Trophoblast cell (in vitro differentiated cells and primary cell): ENCODE results near the gene ELP4.

ENCODE experiments used
- DNase-seq, 2 donors: peaks; one replicate each; pipeline ENCODE4 v3.0.0-alpha.2; 2016
- H2AFZ ChIP-seq: 2 replicates; pipeline ENCODE4 v1.6.1; 2013; ENCODE audit warnings: low read length, moderate library complexity, mild to moderate bottlenecking; ENCODE audit not compliant: insufficient read depth, poor library complexity
- H2AK5ac ChIP-seq: 2 replicates; pipeline ENCODE4 v1.6.1; 2013; ENCODE audit warnings: mild to moderate bottlenecking, low read length
- H2BK120ac ChIP-seq: 2 replicates; pipeline ENCODE4 v1.6.1; 2013; ENCODE audit warnings: low read length, mild to moderate bottlenecking, moderate library complexity; ENCODE audit not compliant: insufficient read depth, poor library complexity
- H2BK12ac ChIP-seq: 2 replicates; pipeline ENCODE4 v1.6.1; 2013; ENCODE audit warnings: mild to moderate bottlenecking, low read length, moderate library complexity
- H2BK5ac ChIP-seq: 2 replicates; pipeline ENCODE4 v1.6.1; 2013; ENCODE audit warnings: low read length, low read depth, moderate library complexity, mild to moderate bottlenecking; ENCODE audit not compliant: poor library complexity
- H3K14ac ChIP-seq: 2 replicates; pipeline ENCODE4 v1.6.1; 2013; ENCODE audit warnings: mild to moderate bottlenecking, low read length
- H3K18ac ChIP-seq: 2 replicates; pipeline ENCODE4 v1.6.1; 2013; ENCODE audit warnings: mild to moderate bottlenecking, low read length
- H3K23ac ChIP-seq: 2 replicates; pipeline ENCODE4 v1.6.1; 2013; ENCODE audit warnings: low read length
- H3K27ac ChIP-seq: 2 replicates; pipeline ENCODE4 v1.5.1; 2013; ENCODE audit warnings: low read depth, mild to moderate bottlenecking, inconsistent platforms, low read length, moderate library complexity
- H3K27me3 ChIP-seq: 2 replicates; pipeline ENCODE4 v1.6.1; 2013; ENCODE audit warnings: inconsistent platforms, mild to moderate bottlenecking, low read length, moderate library complexity; ENCODE audit not compliant: insufficient read depth
- H3K36me3 ChIP-seq, 2 experiments: 1 replicate in 1 of 2; 2 replicates in 1 of 2; pipeline ENCODE4 v1.6.1; 2013; ENCODE audit warnings: low read length in 2 of 2, mild to moderate bottlenecking in 2 of 2, moderate library complexity in 1 of 2; ENCODE audit not compliant: insufficient read depth in 2 of 2, control insufficient read depth in 1 of 2
- H3K4ac ChIP-seq: 2 replicates; pipeline ENCODE4 v1.6.1; 2013; ENCODE audit warnings: low read depth, mild to moderate bottlenecking, low read length, moderate library complexity
- H3K4me1 ChIP-seq, 2 experiments: 1 replicate in 1 of 2; 2 replicates in 1 of 2; pipeline ENCODE4 v1.6.1; 2013; ENCODE audit warnings: low read length in 2 of 2, mild to moderate bottlenecking in 2 of 2, moderate library complexity in 1 of 2; ENCODE audit not compliant: insufficient read depth in 2 of 2, control insufficient read depth in 1 of 2
- H3K4me2 ChIP-seq: 2 replicates; pipeline ENCODE4 v1.6.1; 2013; ENCODE audit warnings: inconsistent platforms, mild to moderate bottlenecking, low read length, moderate library complexity
- H3K4me3 ChIP-seq: 2 replicates; pipeline ENCODE4 v1.5.1; 2013; ENCODE audit warnings: mild to moderate bottlenecking, low read depth, low read length, inconsistent platforms
- H3K79me1 ChIP-seq: one replicate; pipeline ENCODE4 v1.6.1; 2013; ENCODE audit warnings: low read length
- H3K79me2 ChIP-seq: 2 replicates; pipeline ENCODE4 v1.6.1; 2013; ENCODE audit warnings: low read length, mild to moderate bottlenecking; ENCODE audit not compliant: control insufficient read depth, insufficient read depth, poor library complexity
- H3K9ac ChIP-seq: 2 replicates; pipeline ENCODE4 v1.6.1; 2013; ENCODE audit warnings: mild to moderate bottlenecking, low read length
- H3K9me3 ChIP-seq: 2 replicates; pipeline ENCODE4 v1.6.1; 2013; ENCODE audit warnings: low read depth, mild to moderate bottlenecking, control low read depth, inconsistent platforms, low read length; ENCODE audit not compliant: insufficient read depth
- H4K12ac ChIP-seq: 2 replicates; pipeline ENCODE4 v1.6.1; 2013; ENCODE audit warnings: low read depth, mild to moderate bottlenecking, low read length, moderate library complexity
- H4K8ac ChIP-seq: 2 replicates; pipeline ENCODE4 v1.6.1; 2013; ENCODE audit warnings: low read depth, mild to moderate bottlenecking, low read length, moderate library complexity
- H4K91ac ChIP-seq: one replicate; pipeline ENCODE4 v1.6.1; 2013; ENCODE audit warnings: low read depth, mild to moderate bottlenecking, low read length, moderate library complexity
- WGBS: extraction: QIAGEN DNeasy Blood & Tissue Kit; methylation state at CpG from one replicate; pipeline ENCODE4 v1.1.7; 2013; ENCODE audit warnings: missing lambda C conversion rate; ENCODE audit not compliant: insufficient read length, insufficient coverage; ENCODE audit errors: extremely low coverage; 5-methylcytosine and 5-hydroxymethylcytosine counted together

ELP4 gene

GRCh38 chr11:31808721-31809540, 299.4 kb downstream of the ELP4 start:
- Histone ChIP-seq H2BK5ac (no peak overlapping the region), H2BK120ac (no peak overlapping the region), H2BK12ac (no peak overlapping the region), H3K9ac (no peak overlapping the region), H3K4me2 (no peak overlapping the region), H4K8ac (no peak overlapping the region), H3K36me3 (no peaks in the 10 kb centered on the region), H3K4me3 (no peak overlapping the region), H3K14ac (no peak overlapping the region), H2AK5ac (no peak overlapping the region), H3K4me1 (peaks cover 26 to 29% of the 10 kb centered on the region in 2 experiments), H3K4ac (no peak overlapping the region), H3K79me1 (no peaks in the 10 kb centered on the region), H3K79me2 (no peaks in the 10 kb centered on the region), H3K27ac (no peak overlapping the region), H4K12ac (no peak overlapping the region), H2AFZ (no peak overlapping the region), H3K27me3 (peaks cover 96% of the 10 kb centered on the region), H3K18ac (no peak overlapping the region), H3K9me3 (peaks cover 4% of the 10 kb centered on the region), H4K91ac (no peak overlapping the region), H3K23ac (no peak overlapping the region)
- no peak for DNase-seq
- no CpG with 5 or more reads among the region's 21 CpGs for WGBS

DNA sequence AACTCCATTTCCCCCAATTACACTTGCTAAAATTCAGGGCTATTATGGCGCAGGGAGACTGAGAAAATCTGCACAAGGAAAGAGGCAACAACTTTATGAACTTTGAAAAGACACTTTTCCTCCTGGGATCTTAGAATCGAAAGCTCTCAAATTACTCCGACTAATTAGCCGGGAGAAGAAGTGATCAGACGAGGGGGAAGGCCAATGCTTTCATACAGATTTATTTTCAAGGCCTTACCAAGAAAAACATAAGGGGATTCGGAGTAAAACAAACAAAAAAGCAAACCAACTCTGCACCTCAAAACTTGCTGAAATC, 299.9 kb downstream of the ELP4 start:
- Histone ChIP-seq H3K4me2 (no peak overlapping the region), H4K91ac (no peak overlapping the region), H2BK12ac (no peak overlapping the region), H3K4me3 (no peak overlapping the region), H4K8ac (no peak overlapping the region), H3K4ac (no peak overlapping the region), H3K9ac (no peak overlapping the region), H3K14ac (no peak overlapping the region), H3K18ac (no peak overlapping the region), H3K79me2 (no peaks in the 10 kb centered on the region), H4K12ac (no peak overlapping the region), H2AFZ (no peak overlapping the region), H3K27me3 (peaks cover 96% of the 10 kb centered on the region), H2AK5ac (no peak overlapping the region), H3K36me3 (no peaks in the 10 kb centered on the region), H3K79me1 (no peaks in the 10 kb centered on the region), H2BK5ac (no peak overlapping the region), H3K4me1 (peaks cover 23 to 26% of the 10 kb centered on the region in 2 experiments), H3K9me3 (peaks cover 6% of the 10 kb centered on the region), H3K23ac (no peak overlapping the region), H3K27ac (no peak overlapping the region), H2BK120ac (no peak overlapping the region)
- DNase-seq: no peak
- WGBS: no CpG with 5 or more reads among the region's 6 CpGs

DNA sequence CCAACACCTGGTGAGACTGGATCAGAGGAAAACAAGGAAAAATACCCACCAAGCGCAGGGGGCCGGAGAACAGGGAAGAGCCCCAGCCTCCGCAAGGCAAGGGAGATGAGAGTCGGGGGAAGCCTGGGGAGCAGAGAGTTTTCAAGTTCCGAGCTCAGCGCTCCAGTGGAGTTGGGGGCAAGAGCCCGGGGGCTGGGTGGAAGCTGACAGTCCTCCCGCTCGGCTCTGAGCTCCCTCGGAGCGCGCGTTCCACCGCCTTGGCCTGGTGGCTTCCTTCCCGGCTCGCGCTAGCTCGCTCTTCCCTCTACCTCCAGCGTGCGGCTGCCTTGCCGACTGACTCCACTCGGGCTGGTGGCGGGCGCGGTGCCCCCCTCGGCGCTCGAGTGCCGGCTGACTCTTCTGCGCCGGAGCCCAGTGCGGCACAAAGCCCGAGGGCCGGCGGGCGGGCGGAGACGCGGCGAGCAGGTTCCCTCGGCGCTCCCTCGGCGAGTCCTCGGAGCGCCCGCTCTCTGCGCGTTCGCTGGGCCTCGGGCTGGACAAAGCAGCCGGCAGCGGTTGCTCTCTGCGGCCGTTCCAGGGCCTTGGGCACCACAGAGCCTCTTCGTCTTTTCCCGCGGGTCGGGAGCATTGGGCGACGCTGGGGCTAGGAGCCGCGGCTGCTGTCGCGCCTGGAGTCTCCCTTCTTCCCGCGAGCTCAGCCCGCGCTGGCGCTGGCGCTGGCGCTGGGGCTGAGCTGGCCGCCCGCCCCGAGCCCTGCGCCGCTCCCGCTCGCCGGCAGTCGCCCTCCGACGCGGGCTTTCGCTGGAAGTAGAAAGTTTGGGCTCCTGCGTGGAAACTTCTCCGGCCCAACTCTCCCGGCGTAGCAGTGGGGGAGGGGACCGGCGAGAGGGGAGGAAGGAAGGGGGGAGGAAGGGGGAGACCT, 300.6 kb downstream of the ELP4 start:
- WGBS: no CpG with 5 or more reads among the region's 91 CpGs
- peak overlapping the region; percentile 66 for H3K4me2 ChIP-seq
- no peak overlapping the region for H4K8ac ChIP-seq
- H3K18ac ChIP-seq: no peak overlapping the region
- H2BK12ac ChIP-seq: no peak overlapping the region
- peak overlapping the region; percentile 23 for H2AFZ ChIP-seq
- peaks cover 17 to 26% of the 10 kb centered on the region in 2 experiments for H3K4me1 ChIP-seq
- no peak overlapping the region for H3K23ac ChIP-seq
- no peak overlapping the region for H3K9ac ChIP-seq
- H3K4ac ChIP-seq: no peak overlapping the region
- H3K79me2 ChIP-seq: no peaks in the 10 kb centered on the region
- DNase-seq: peak in 1 of 2 donors; percentile 50
- no peaks in the 10 kb centered on the region for H3K79me1 ChIP-seq
- no peak overlapping the region for H2AK5ac ChIP-seq
- no peak overlapping the region for H2BK5ac ChIP-seq
- peaks cover 6% of the 10 kb centered on the region for H3K9me3 ChIP-seq
- peak overlapping the region; percentile 43 for H3K4me3 ChIP-seq
- no peak overlapping the region for H2BK120ac ChIP-seq
- no peak overlapping the region for H3K27ac ChIP-seq
- no peak overlapping the region for H4K91ac ChIP-seq
- no peak overlapping the region for H3K14ac ChIP-seq
- H3K36me3 ChIP-seq: no peaks in the 10 kb centered on the region
- H4K12ac ChIP-seq: no peak overlapping the region
- peaks cover 96% of the 10 kb centered on the region for H3K27me3 ChIP-seq

- Histone ChIP-seq H3K27ac (no peak within 1 kb of the TSS), H2BK120ac (no peak within 1 kb of the TSS), H3K4me3 (no peak within 1 kb of the TSS), H2BK5ac (no peak within 1 kb of the TSS), H3K79me2 (no peaks in the 10 kb centered on the region), H4K12ac (no peak within 1 kb of the TSS), H3K27me3 (peaks cover 95% of the 10 kb centered on the region), H3K4me2 (peak within 1 kb of the TSS; percentile 66), H3K18ac (no peak within 1 kb of the TSS), H3K23ac (no peak within 1 kb of the TSS), H2BK12ac (no peak within 1 kb of the TSS), H3K9me3 (peaks cover 6% of the 10 kb centered on the region), H2AFZ (peak within 1 kb of the TSS; percentile 23), H3K4ac (no peak within 1 kb of the TSS), H3K79me1 (no peaks in the 10 kb centered on the region), H4K91ac (no peak within 1 kb of the TSS), H2AK5ac (no peak within 1 kb of the TSS), H3K36me3 (no peaks in the 10 kb centered on the region), H3K4me1 (peaks cover 16 to 26% of the 10 kb centered on the region in 2 experiments), H3K9ac (no peak within 1 kb of the TSS), H3K14ac (no peak within 1 kb of the TSS), H4K8ac (no peak within 1 kb of the TSS)
- DNase-seq: peak; percentile 61 to 70
- no CpG with 5 or more reads among the region's 49 CpGs for WGBS
Measured at GRCh38 chr11:31810779-31811647, 301.4 kb downstream of the ELP4 start, which contains the start of gene PAX6. Gene PAX6 (minus strand): TSS chr11:31811322. CDS start chr11:31806411, 4,911 bp downstream.
